Astrocyte of the cerebellum (primary cell): Measurements from ENCODE around the gene MKI67.
"Not testable (repeated sequence)": the region's sequence is repeated elsewhere in the genome, so short reads cannot be mapped to it uniquely, and the experiment has no call there.

Source experiments
- DNase-seq: peaks from one replicate; pipeline ENCODE4 v3.0.0-alpha.2; 2011; ENCODE audit warnings: low read depth
- H3K4me3 ChIP-seq: 2 replicates; pipeline ENCODE4 v1.5.1; 2011; ENCODE audit warnings: mild to moderate bottlenecking, low read depth, low read length, moderate library complexity
- CTCF ChIP-seq: IDR thresholded peaks from 2 replicates; pipeline ENCODE4 v1.5.1; 2012; ENCODE audit warnings: low read length, low read depth, moderate library complexity, mild to moderate bottlenecking; ENCODE audit errors: missing control alignments
- in situ Hi-C: cut with HindIII; loops from 2 replicates; pipeline ENCODE4 v1.10.0; 2017; ENCODE audit warnings: low sequenced_read_pairs

Gene MKI67

GRCh38 chr10:128099901-128100300 lies 26.3 kb downstream of the MKI67 start:
- in situ Hi-C loops: no loop called here
- no peak for DNase-seq
- TF ChIP-seq CTCF: no peak
- no peak overlapping the region for H3K4me3 ChIP-seq

- H3K4me3 ChIP-seq: no peak overlapping the region
- in situ Hi-C loops: no loop called here
- no peak for DNase-seq
- TF ChIP-seq CTCF: no peak
Measured at GRCh38 chr10:128098631-128099030, 27.6 kb downstream of the MKI67 start.

- TF ChIP-seq CTCF: no peak
- no peak overlapping the region for H3K4me3 ChIP-seq
- in situ Hi-C loops: no loop called here
- DNase-seq: no peak
Measured at GRCh38 chr10:128097783-128098182, 28.4 kb downstream of the MKI67 start.

GRCh38 chr10:128096486-128097199 lies 29.6 kb downstream of the MKI67 start:
- no peak overlapping the region for H3K4me3 ChIP-seq
- in situ Hi-C loops: no loop called here
- DNase-seq: no peak
- no peak for TF ChIP-seq CTCF

GRCh38 chr10:128095753-128096469 lies 30.3 kb downstream of the MKI67 start:
- TF ChIP-seq CTCF: no peak
- no peak for DNase-seq
- in situ Hi-C loops: no loop called here
- H3K4me3 ChIP-seq: no peak overlapping the region

GRCh38 chr10:128095027-128095752 lies 31.0 kb downstream of the MKI67 start:
- no peak for TF ChIP-seq CTCF
- in situ Hi-C loops: no loop called here
- H3K4me3 ChIP-seq: no peak overlapping the region
- DNase-seq: no peak

- in situ Hi-C loops, H3K4me3 ChIP-seq, DNase-seq: not testable (repeated sequence)
Measured at GRCh38 chr10:128094596-128094995, 31.6 kb downstream of the MKI67 start.
